Measurements from ENCODE around the gene ATOH8. TPM values are rescaled to one million over a fixed set of nuclear protein-coding genes. Genes with fewer than 3 reads are reported as not detected.

ATOH8 gene
- total RNA-seq, 5 donors from 2014 or later (not counting 1 experiment from before 2014, with no cell fraction given): 0.20 TPM; not detected in 4

- 30% methylated on average over 16 of the region's 26 CpGs for WGBS (ENCODE audit: insufficient coverage)
- peaks cover 33 to 52% of the 10 kb centered on the region in 2 donors for H3K27me3 Mint-ChIP-seq
- Histone ChIP-seq H3K4me1 (ENCODE audit: control insufficient read depth in 1 of 2, extremely low read depth in 1 of 2, insufficient read depth in 2 of 2, low read length in 2 of 2) (no peaks in the 10 kb centered on the region), H3K4me3 (ENCODE audit: control insufficient read depth in 1 of 2, extremely low read depth in 1 of 2, low read length in 1 of 2) (no peak overlapping the region), H3K36me3 (ENCODE audit: control insufficient read depth in 2 of 2, extremely low read depth in 1 of 2, insufficient read depth in 1 of 2, low read length in 1 of 2) (no peaks in the 10 kb centered on the region), H3K9me3 (no peaks in the 10 kb centered on the region), H3K27ac (ENCODE audit: low read length) (no peak overlapping the region), H3K27me3 (replicated peaks in 1 of 2; ENCODE audit: control insufficient read depth in 2 of 2, extremely low read depth in 1 of 2, insufficient read depth in 2 of 2, low read length in 1 of 2) (peaks cover 0 to 69% of the 10 kb centered on the region in 2 experiments)
- DNase-seq (no peak), ATAC-seq (replicated peaks in 1 of 4) (no peak)
- no peak overlapping the region for H3K4me3 Mint-ChIP-seq
- no peak overlapping the region for H3K27ac Mint-ChIP-seq
- ChIA-PET CTCF (no interaction called here), POLR2A (no interaction called here)
- peaks cover 0 to 3% (median 0%) of the 10 kb centered on the region in 3 donors for H3K4me1 Mint-ChIP-seq
- no peaks in the 10 kb centered on the region for H3K36me3 Mint-ChIP-seq
- H3K9me3 Mint-ChIP-seq: no peaks in the 10 kb centered on the region
Observed at GRCh38 chr2:85765081-85765731, 11.4 kb downstream of the ATOH8 start.

- Mint-ChIP-seq H3K4me3 (no peak overlapping the region), H3K36me3 (no peaks in the 10 kb centered on the region), H3K9me3 (no peaks in the 10 kb centered on the region), H3K4me1 (peaks cover 0 to 3% (median 0%) of the 10 kb centered on the region in 3 donors), H3K27me3 (peaks cover 38 to 49% of the 10 kb centered on the region in 2 donors), H3K27ac (no peak overlapping the region)
- Histone ChIP-seq H3K9me3 (no peaks in the 10 kb centered on the region), H3K36me3 (ENCODE audit: control insufficient read depth in 2 of 2, extremely low read depth in 1 of 2, insufficient read depth in 1 of 2, low read length in 1 of 2) (no peaks in the 10 kb centered on the region), H3K27me3 (replicated peaks in 1 of 2; ENCODE audit: control insufficient read depth in 2 of 2, extremely low read depth in 1 of 2, insufficient read depth in 2 of 2, low read length in 1 of 2) (peaks cover 0 to 71% of the 10 kb centered on the region in 2 experiments), H3K4me3 (ENCODE audit: control insufficient read depth in 1 of 2, extremely low read depth in 1 of 2, low read length in 1 of 2) (no peak overlapping the region), H3K27ac (ENCODE audit: low read length) (no peak overlapping the region), H3K4me1 (ENCODE audit: control insufficient read depth in 1 of 2, extremely low read depth in 1 of 2, insufficient read depth in 2 of 2, low read length in 2 of 2) (no peaks in the 10 kb centered on the region)
- ChIA-PET POLR2A (no interaction called here), CTCF (no interaction called here)
- ATAC-seq (replicated peaks in 1 of 4): no peak
- DNase-seq: no peak
- WGBS (ENCODE audit: insufficient coverage): 58% methylated on average over 3 of the region's 7 CpGs
Observed at GRCh38 chr2:85766229-85766628, 12.4 kb downstream of the ATOH8 start.

- H3K4me3 ChIP-seq (ENCODE audit: control insufficient read depth in 1 of 2, extremely low read depth in 1 of 2, low read length in 1 of 2): no peak overlapping the region
- Mint-ChIP-seq H3K9me3 (no peaks in the 10 kb centered on the region), H3K4me1 (peaks cover 0 to 5% (median 3%) of the 10 kb centered on the region in 3 donors), H3K27me3 (peaks cover 45 to 54% of the 10 kb centered on the region in 2 donors), H3K36me3 (no peaks in the 10 kb centered on the region), H3K4me3 (no peak overlapping the region), H3K27ac (no peak overlapping the region)
- H3K9me3 ChIP-seq: no peaks in the 10 kb centered on the region
- ATAC-seq (replicated peaks in 1 of 4) (no peak), DNase-seq (no peak)
- ChIA-PET POLR2A (no interaction called here), CTCF (interaction anchor here in 1 of 2 donors (0.5 kb wide), 1 partner anchor 128 kb away, joined by 3 read pairs; no protein-coding TSS in a partner anchor)
- no peaks in the 10 kb centered on the region for H3K4me1 ChIP-seq (ENCODE audit: control insufficient read depth in 1 of 2, extremely low read depth in 1 of 2, insufficient read depth in 2 of 2, low read length in 2 of 2)
- peaks cover 0 to 89% of the 10 kb centered on the region in 2 experiments for H3K27me3 ChIP-seq (replicated peaks in 1 of 2; ENCODE audit: control insufficient read depth in 2 of 2, extremely low read depth in 1 of 2, insufficient read depth in 2 of 2, low read length in 1 of 2)
- 81% methylated on average over 10 of the region's 12 CpGs for WGBS (ENCODE audit: insufficient coverage)
- H3K36me3 ChIP-seq (ENCODE audit: control insufficient read depth in 2 of 2, extremely low read depth in 1 of 2, insufficient read depth in 1 of 2, low read length in 1 of 2): no peaks in the 10 kb centered on the region
- H3K27ac ChIP-seq (ENCODE audit: low read length): no peak overlapping the region
Observed at GRCh38 chr2:85767803-85768665, 14.2 kb downstream of the ATOH8 start.

- Mint-ChIP-seq H3K4me1 (peaks cover 0 to 5% (median 3%) of the 10 kb centered on the region in 3 donors), H3K36me3 (no peaks in the 10 kb centered on the region), H3K27ac (no peak overlapping the region), H3K27me3 (peaks cover 46 to 57% of the 10 kb centered on the region in 2 donors), H3K4me3 (no peak overlapping the region), H3K9me3 (no peaks in the 10 kb centered on the region)
- DNase-seq (no peak), ATAC-seq (replicated peaks in 1 of 4) (no peak)
- H3K4me3 ChIP-seq (ENCODE audit: control insufficient read depth in 1 of 2, extremely low read depth in 1 of 2, low read length in 1 of 2): no peak overlapping the region
- H3K27me3 ChIP-seq (replicated peaks in 1 of 2; ENCODE audit: control insufficient read depth in 2 of 2, extremely low read depth in 1 of 2, insufficient read depth in 2 of 2, low read length in 1 of 2): peaks cover 0 to 94% of the 10 kb centered on the region in 2 experiments
- no peaks in the 10 kb centered on the region for H3K36me3 ChIP-seq (ENCODE audit: control insufficient read depth in 2 of 2, extremely low read depth in 1 of 2, insufficient read depth in 1 of 2, low read length in 1 of 2)
- H3K27ac ChIP-seq (ENCODE audit: low read length): no peak overlapping the region
- WGBS (ENCODE audit: insufficient coverage): 91% methylated on average over 6 of the region's 8 CpGs
- ChIA-PET CTCF (interaction anchor here in 1 of 2 donors (0.5 kb wide), 1 partner anchor 128 kb away, joined by 3 read pairs; no protein-coding TSS in a partner anchor), POLR2A (no interaction called here)
- no peaks in the 10 kb centered on the region for H3K9me3 ChIP-seq
- no peaks in the 10 kb centered on the region for H3K4me1 ChIP-seq (ENCODE audit: control insufficient read depth in 1 of 2, extremely low read depth in 1 of 2, insufficient read depth in 2 of 2, low read length in 2 of 2)
Observed at GRCh38 chr2:85768713-85769112, 14.9 kb downstream of the ATOH8 start.

GRCh38 chr2:85769236-85769982 is 15.6 kb downstream of the ATOH8 start:
- no peak overlapping the region for H3K27ac ChIP-seq (ENCODE audit: low read length)
- DNase-seq (no peak), ATAC-seq (replicated peaks in 1 of 4) (no peak)
- Mint-ChIP-seq H3K9me3 (no peaks in the 10 kb centered on the region), H3K27ac (no peak overlapping the region), H3K4me3 (no peak overlapping the region), H3K4me1 (peaks cover 0 to 5% (median 3%) of the 10 kb centered on the region in 3 donors), H3K36me3 (no peaks in the 10 kb centered on the region), H3K27me3 (peaks cover 45 to 57% of the 10 kb centered on the region in 2 donors)
- 85% methylated on average over 8 of the region's 12 CpGs for WGBS (ENCODE audit: insufficient coverage)
- H3K36me3 ChIP-seq (ENCODE audit: control insufficient read depth in 2 of 2, extremely low read depth in 1 of 2, insufficient read depth in 1 of 2, low read length in 1 of 2): no peaks in the 10 kb centered on the region
- H3K4me1 ChIP-seq (ENCODE audit: control insufficient read depth in 1 of 2, extremely low read depth in 1 of 2, insufficient read depth in 2 of 2, low read length in 2 of 2): no peaks in the 10 kb centered on the region
- no peak overlapping the region for H3K4me3 ChIP-seq (ENCODE audit: control insufficient read depth in 1 of 2, extremely low read depth in 1 of 2, low read length in 1 of 2)
- no peaks in the 10 kb centered on the region for H3K9me3 ChIP-seq
- ChIA-PET POLR2A (no interaction called here), CTCF (no interaction called here)
- H3K27me3 ChIP-seq (replicated peaks in 1 of 2; ENCODE audit: control insufficient read depth in 2 of 2, extremely low read depth in 1 of 2, insufficient read depth in 2 of 2, low read length in 1 of 2): peaks cover 0 to 94% of the 10 kb centered on the region in 2 experiments

- POLR2A ChIA-PET: no interaction called here
- no peaks in the 10 kb centered on the region for H3K36me3 Mint-ChIP-seq
- H3K9me3 Mint-ChIP-seq: no peaks in the 10 kb centered on the region
- Histone ChIP-seq H3K27ac (ENCODE audit: low read length) (no peak overlapping the region), H3K4me3 (ENCODE audit: control insufficient read depth in 1 of 2, extremely low read depth in 1 of 2, low read length in 1 of 2) (no peak overlapping the region), H3K36me3 (ENCODE audit: control insufficient read depth in 2 of 2, extremely low read depth in 1 of 2, insufficient read depth in 1 of 2, low read length in 1 of 2) (no peaks in the 10 kb centered on the region), H3K27me3 (replicated peaks in 1 of 2; ENCODE audit: control insufficient read depth in 2 of 2, extremely low read depth in 1 of 2, insufficient read depth in 2 of 2, low read length in 1 of 2) (peaks cover 0 to 92% of the 10 kb centered on the region in 2 experiments), H3K9me3 (no peaks in the 10 kb centered on the region), H3K4me1 (ENCODE audit: control insufficient read depth in 1 of 2, extremely low read depth in 1 of 2, insufficient read depth in 2 of 2, low read length in 2 of 2) (no peaks in the 10 kb centered on the region)
- no peak overlapping the region for H3K4me3 Mint-ChIP-seq
- ATAC-seq (replicated peaks in 1 of 4): no peak
- peaks cover 40 to 56% of the 10 kb centered on the region in 2 donors for H3K27me3 Mint-ChIP-seq
- no peak for DNase-seq
- WGBS (ENCODE audit: insufficient coverage): 60% methylated on average over 1 of the region's 7 CpGs
- CTCF ChIA-PET: no interaction called here
- no peak overlapping the region for H3K27ac Mint-ChIP-seq
- H3K4me1 Mint-ChIP-seq: peaks cover 0 to 5% (median 3%) of the 10 kb centered on the region in 3 donors
Observed at GRCh38 chr2:85769983-85770362, 16.2 kb downstream of the ATOH8 start.
